GM23338 (cell line): Measurements from ENCODE around the gene TMBIM6. TPM values are rescaled to one million over a fixed set of nuclear protein-coding genes. Genes with fewer than 3 reads are reported as not detected.

ENCODE experiments used
- ATAC-seq: fragments of 200-7000 bp; cut with Tn5 transposase; 3 replicates; pipeline ENCODE4 v1.9.1; 2020
- DNase-seq: peaks from one replicate; pipeline ENCODE4 v3.0.0-alpha.2; 2015; ENCODE audit warnings: low spot score
- H2AFZ ChIP-seq: fragments of 200-600 bp; sonication (generic); 2 replicates; pipeline ENCODE4 v1.8.0; 2016; ENCODE audit warnings: antibody characterized with exemption, mild to moderate bottlenecking, moderate library complexity
- H3F3A ChIP-seq: fragments of 200-600 bp; sonication (generic); replicated peaks from 2 replicates; pipeline ENCODE4 v1.8.0; 2017; ENCODE audit warnings: antibody characterized with exemption, mixed run types, low read depth
- H3K27ac ChIP-seq: fragments of 200-600 bp; sonication (generic); 2 replicates; pipeline ENCODE4 v1.6.1; 2016; ENCODE audit warnings: low read depth
- H3K27me3 ChIP-seq: fragments of 200-600 bp; sonication (generic); 2 replicates; pipeline ENCODE4 v1.8.0; 2016; ENCODE audit warnings: mild to moderate bottlenecking, mixed run types, moderate library complexity; ENCODE audit not compliant: insufficient read depth
- H3K36me3 ChIP-seq: fragments of 200-600 bp; sonication (generic); 2 replicates; pipeline ENCODE4 v1.8.0; 2016; ENCODE audit warnings: mild to moderate bottlenecking; ENCODE audit not compliant: insufficient read depth
- H3K4me1 ChIP-seq: fragments of 200-600 bp; sonication (generic); 2 replicates; pipeline ENCODE4 v1.8.0; 2016; ENCODE audit warnings: mild to moderate bottlenecking, moderate library complexity; ENCODE audit not compliant: insufficient read depth
- H3K4me2 ChIP-seq: fragments of 200-600 bp; sonication (generic); 2 replicates; pipeline ENCODE4 v1.7.1; 2017; ENCODE audit warnings: mixed run types
- H3K4me3 ChIP-seq: fragments of 200-600 bp; sonication (generic); 2 replicates; pipeline ENCODE4 v1.6.1; 2016; ENCODE audit warnings: mixed run types
- H3K79me2 ChIP-seq: fragments of 200-600 bp; sonication (generic); replicated peaks from 2 replicates; pipeline ENCODE4 v1.8.0; 2017; ENCODE audit warnings: mild to moderate bottlenecking; ENCODE audit not compliant: insufficient read depth
- H3K9me2 ChIP-seq: fragments of 200-600 bp; sonication (generic); 2 replicates; pipeline ENCODE4 v1.8.0; 2017; ENCODE audit not compliant: insufficient read depth
- H4K20me1 ChIP-seq: fragments of 200-600 bp; sonication (generic); replicated peaks from 2 replicates; pipeline ENCODE4 v1.8.0; 2017; ENCODE audit warnings: mild to moderate bottlenecking; ENCODE audit not compliant: insufficient read depth
- H3K27ac Mint-ChIP-seq: 2 replicates; pipeline ENCODE4 v1.8.0; 2020; ENCODE audit warnings: inconsistent platforms, mild to moderate bottlenecking, moderate library complexity, mixed read lengths
- H3K27me3 Mint-ChIP-seq: 3 replicates; pipeline ENCODE4 v1.8.0; 2022; ENCODE audit warnings: low read depth, mild to moderate bottlenecking, moderate library complexity, mixed read lengths, inconsistent platforms; ENCODE audit not compliant: insufficient read depth, poor library complexity
- H3K36me3 Mint-ChIP-seq: 3 replicates; pipeline ENCODE4 v1.8.0; 2021; ENCODE audit warnings: low read depth, mild to moderate bottlenecking, inconsistent platforms, moderate library complexity, mixed read lengths
- H3K4me1 Mint-ChIP-seq: 3 replicates; pipeline ENCODE4 v1.8.0; 2020; ENCODE audit warnings: mild to moderate bottlenecking, inconsistent platforms, mixed read lengths
- H3K4me3 Mint-ChIP-seq: 3 replicates; pipeline ENCODE4 v1.8.0; 2021; ENCODE audit warnings: moderate library complexity, mild to moderate bottlenecking, inconsistent platforms, mixed read lengths
- H3K9me3 Mint-ChIP-seq: 3 replicates; pipeline ENCODE4 v1.8.0; 2020; ENCODE audit warnings: moderate library complexity, mild to moderate bottlenecking, inconsistent platforms, mixed read lengths
- CREB1 ChIP-seq: fragments of 250-450 bp; sonication (Bioruptor Pico); IDR thresholded peaks from 2 replicates; pipeline ENCODE4 v1.5.0; 2020; ENCODE audit warnings: low read depth, mild to moderate bottlenecking, moderate library complexity
- CTCF ChIP-seq, 2 experiments: fragments of 200-600 bp in 1 of 2; sonication (generic) in 1 of 2; conservative IDR thresholded peaks; 2 replicates each; pipeline versions ENCODE4 v1.5.1 to v1.6.1; 2016 to 2017; ENCODE audit warnings: antibody characterized with exemption in 2 of 2, low read depth in 2 of 2, mild to moderate bottlenecking in 2 of 2, moderate library complexity in 1 of 2
- EZH2 ChIP-seq: fragments of 200-600 bp; sonication (generic); IDR thresholded peaks from one replicate; pipeline ENCODE4 v1.8.0; 2017; ENCODE audit warnings: antibody characterized with exemption, mild to moderate bottlenecking, low read depth; ENCODE audit not compliant: unreplicated experiment
- EZH2phosphoT487 ChIP-seq: fragments of 200-600 bp; sonication (generic); IDR thresholded peaks from one replicate; pipeline ENCODE4 v1.8.1; 2018; ENCODE audit warnings: antibody characterized with exemption; ENCODE audit not compliant: unreplicated experiment
- JUNB ChIP-seq: IDR thresholded peaks from one replicate; pipeline ENCODE4 v1.6.1; 2016; ENCODE audit warnings: antibody characterized with exemption; ENCODE audit not compliant: unreplicated experiment
- NANOG ChIP-seq: IDR thresholded peaks from 2 replicates; pipeline ENCODE4 v1.6.1; 2016; ENCODE audit warnings: antibody characterized with exemption, borderline replicate concordance
- POLR2AphosphoS5 ChIP-seq: IDR thresholded peaks from 2 replicates; pipeline ENCODE4 v1.6.1; 2016; ENCODE audit warnings: antibody characterized with exemption, low read depth
- ZNF331 ChIP-seq: fragments of 250-450 bp; sonication (Bioruptor Pico); IDR thresholded peaks from 2 replicates; pipeline ENCODE4 v1.5.0; 2020; ENCODE audit warnings: low read depth, mild to moderate bottlenecking, moderate library complexity
- polyA plus RNA-seq: library from polyadenylated mRNA; unstranded; fragments of >200 nt; fragmentation: Nextera tagmentation; extraction: Ambion mirVana; gene quantifications from 2 replicates; pipeline ENCODE4 v1.2.1, GENCODE V29; 2016
- total RNA-seq: library from RNA; depleted of rRNA; stranded (reverse); fragments of >200 nt; shearing (Covaris generic); gene quantifications from 2 replicates; pipeline ENCODE4 v1.2.3, GENCODE V29; 2014
- TF ChIP-seq, protein P1 (sequence below): IDR thresholded peaks from one replicate; pipeline ENCODE4 v1.6.1; 2018; ENCODE audit warnings: antibody characterized with exemption; ENCODE audit not compliant: unreplicated experiment
- TF ChIP-seq, protein P2 (sequence below): IDR thresholded peaks from 2 replicates; pipeline ENCODE4 v1.6.1; 2016; ENCODE audit warnings: antibody characterized with exemption

TMBIM6 gene
- total and polyA plus RNA-seq, 2 experiments from 2014 or later = 245 to 349 TPM

DNA sequence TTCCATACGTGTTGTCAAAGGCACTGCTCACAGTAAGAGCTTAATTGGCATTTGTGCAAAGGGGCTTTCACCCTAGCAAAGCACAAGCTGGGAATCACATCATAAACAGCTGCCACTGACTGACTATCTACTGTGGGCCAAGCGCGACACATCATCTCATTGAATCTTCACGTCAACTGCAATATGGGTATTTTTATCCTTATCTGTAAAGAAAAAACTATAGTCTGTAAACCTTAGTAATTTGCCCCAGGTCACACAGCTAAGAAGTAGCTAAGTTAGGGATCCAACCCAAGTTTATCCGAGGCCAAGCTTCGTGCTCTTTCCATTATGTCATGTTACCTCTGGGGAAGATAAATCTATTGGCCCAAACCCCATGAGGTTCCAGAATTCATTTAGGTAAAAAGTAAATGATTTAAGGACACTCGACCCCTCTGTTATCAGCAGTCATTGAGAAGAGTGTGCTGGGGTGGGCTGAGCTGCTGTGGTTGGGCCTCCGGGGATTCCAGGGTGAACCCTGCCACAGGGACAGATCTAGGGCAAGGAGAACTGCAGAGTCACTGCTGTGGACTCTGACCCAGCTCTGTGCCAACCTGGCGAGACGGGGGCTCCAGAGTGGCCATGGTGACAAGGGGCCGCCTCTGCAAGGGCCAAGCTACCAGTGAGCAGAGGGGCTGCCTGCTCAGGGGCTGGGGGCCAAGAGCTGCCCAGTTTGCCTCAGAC is 59.2 kb downstream of the TMBIM6 start:
- no peak for ATAC-seq
- no peak overlapping the region for H3K27ac ChIP-seq
- H3K79me2 ChIP-seq = no peaks in the 10 kb centered on the region
- H3K27me3 ChIP-seq = no peaks in the 10 kb centered on the region
- H3K27ac Mint-ChIP-seq = no peak overlapping the region
- no peaks in the 10 kb centered on the region for H3K9me3 Mint-ChIP-seq
- no peak for DNase-seq
- no peaks in the 10 kb centered on the region for H3F3A ChIP-seq
- 0 out of 2 replicates have a peak, but pooled peaks cover 3% of the 10 kb centered on the region for H3K36me3 ChIP-seq
- no peak overlapping the region for H3K4me3 Mint-ChIP-seq
- no peaks in the 10 kb centered on the region for H3K4me1 ChIP-seq
- no peaks in the 10 kb centered on the region for H3K9me2 ChIP-seq
- peaks cover 24% of the 10 kb centered on the region for H3K36me3 Mint-ChIP-seq
- no peak overlapping the region for H3K4me3 ChIP-seq
- peaks cover 6% of the 10 kb centered on the region for H3K27me3 Mint-ChIP-seq
- H3K4me2 ChIP-seq = no peak overlapping the region
- 0 out of 2 replicates have a peak, but pooled peaks cover 3% of the 10 kb centered on the region for H4K20me1 ChIP-seq
- H3K4me1 Mint-ChIP-seq = no peaks in the 10 kb centered on the region
- TF ChIP-seq EZH2 (no peak), NANOG (no peak), CREB1 (CRISPR knock-in tag) (no peak), JUNB (no peak), ZNF331 (no peak), EZH2phosphoT487 (no peak), CTCF (conservative IDR thresholded peaks at IDR 0.05; ENCODE audit: low read depth in 2 of 2) (no peak), POLR2AphosphoS5 (no peak)
- TF ChIP-seq, protein P1, sequence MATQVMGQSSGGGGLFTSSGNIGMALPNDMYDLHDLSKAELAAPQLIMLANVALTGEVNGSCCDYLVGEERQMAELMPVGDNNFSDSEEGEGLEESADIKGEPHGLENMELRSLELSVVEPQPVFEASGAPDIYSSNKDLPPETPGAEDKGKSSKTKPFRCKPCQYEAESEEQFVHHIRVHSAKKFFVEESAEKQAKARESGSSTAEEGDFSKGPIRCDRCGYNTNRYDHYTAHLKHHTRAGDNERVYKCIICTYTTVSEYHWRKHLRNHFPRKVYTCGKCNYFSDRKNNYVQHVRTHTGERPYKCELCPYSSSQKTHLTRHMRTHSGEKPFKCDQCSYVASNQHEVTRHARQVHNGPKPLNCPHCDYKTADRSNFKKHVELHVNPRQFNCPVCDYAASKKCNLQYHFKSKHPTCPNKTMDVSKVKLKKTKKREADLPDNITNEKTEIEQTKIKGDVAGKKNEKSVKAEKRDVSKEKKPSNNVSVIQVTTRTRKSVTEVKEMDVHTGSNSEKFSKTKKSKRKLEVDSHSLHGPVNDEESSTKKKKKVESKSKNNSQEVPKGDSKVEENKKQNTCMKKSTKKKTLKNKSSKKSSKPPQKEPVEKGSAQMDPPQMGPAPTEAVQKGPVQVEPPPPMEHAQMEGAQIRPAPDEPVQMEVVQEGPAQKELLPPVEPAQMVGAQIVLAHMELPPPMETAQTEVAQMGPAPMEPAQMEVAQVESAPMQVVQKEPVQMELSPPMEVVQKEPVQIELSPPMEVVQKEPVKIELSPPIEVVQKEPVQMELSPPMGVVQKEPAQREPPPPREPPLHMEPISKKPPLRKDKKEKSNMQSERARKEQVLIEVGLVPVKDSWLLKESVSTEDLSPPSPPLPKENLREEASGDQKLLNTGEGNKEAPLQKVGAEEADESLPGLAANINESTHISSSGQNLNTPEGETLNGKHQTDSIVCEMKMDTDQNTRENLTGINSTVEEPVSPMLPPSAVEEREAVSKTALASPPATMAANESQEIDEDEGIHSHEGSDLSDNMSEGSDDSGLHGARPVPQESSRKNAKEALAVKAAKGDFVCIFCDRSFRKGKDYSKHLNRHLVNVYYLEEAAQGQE = no peak
- TF ChIP-seq, protein P2, sequence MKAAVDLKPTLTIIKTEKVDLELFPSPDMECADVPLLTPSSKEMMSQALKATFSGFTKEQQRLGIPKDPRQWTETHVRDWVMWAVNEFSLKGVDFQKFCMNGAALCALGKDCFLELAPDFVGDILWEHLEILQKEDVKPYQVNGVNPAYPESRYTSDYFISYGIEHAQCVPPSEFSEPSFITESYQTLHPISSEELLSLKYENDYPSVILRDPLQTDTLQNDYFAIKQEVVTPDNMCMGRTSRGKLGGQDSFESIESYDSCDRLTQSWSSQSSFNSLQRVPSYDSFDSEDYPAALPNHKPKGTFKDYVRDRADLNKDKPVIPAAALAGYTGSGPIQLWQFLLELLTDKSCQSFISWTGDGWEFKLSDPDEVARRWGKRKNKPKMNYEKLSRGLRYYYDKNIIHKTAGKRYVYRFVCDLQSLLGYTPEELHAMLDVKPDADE = no peak
- H2AFZ ChIP-seq = no peak overlapping the region
